BE2C (cell line): ENCODE results near the gene AGO1.
"Not testable (repeated sequence)": the region's sequence is repeated elsewhere in the genome, so short reads cannot be mapped to it uniquely, and the experiment has no call there.

Source experiments
- DNase-seq: peaks from one replicate; pipeline ENCODE4 v3.0.0-alpha.2; 2020
- H3K27me3 ChIP-seq: fragments of 250-450 bp; sonication (Bioruptor Pico); 2 replicates; pipeline ENCODE4 v1.5.1; 2020; ENCODE audit warnings: mild to moderate bottlenecking
- H3K36me3 ChIP-seq: fragments of 250-450 bp; sonication (Bioruptor Pico); 2 replicates; pipeline ENCODE4 v1.5.1; 2020; ENCODE audit warnings: mild to moderate bottlenecking
- H3K4me1 ChIP-seq: fragments of 250-450 bp; sonication (Bioruptor Pico); 2 replicates; pipeline ENCODE4 v1.5.1; 2020
- H3K4me3 ChIP-seq: 2 replicates; pipeline ENCODE4 v1.5.1; 2011; ENCODE audit warnings: low read depth, low read length
- H3K9me3 ChIP-seq: fragments of 250-450 bp; sonication (Bioruptor Pico); 2 replicates; pipeline ENCODE4 v1.5.1; 2020
- TF ChIP-seq, protein P1 (sequence below): IDR thresholded peaks from 2 replicates; pipeline ENCODE4 v1.5.1; 2012; ENCODE audit warnings: mild to moderate bottlenecking, low read depth, low read length

The AGO1 gene

GRCh38 chr1:35886577-35887431, 3.8 kb downstream of the AGO1 start:
- Histone ChIP-seq H3K9me3 (no peaks in the 10 kb centered on the region), H3K4me1 (0 out of 2 replicates have a peak, but pooled peaks cover 2% of the 10 kb centered on the region), H3K4me3 (no peak overlapping the region), H3K36me3 (no peaks in the 10 kb centered on the region), H3K27me3 (no peaks in the 10 kb centered on the region)
- TF ChIP-seq, protein P1, sequence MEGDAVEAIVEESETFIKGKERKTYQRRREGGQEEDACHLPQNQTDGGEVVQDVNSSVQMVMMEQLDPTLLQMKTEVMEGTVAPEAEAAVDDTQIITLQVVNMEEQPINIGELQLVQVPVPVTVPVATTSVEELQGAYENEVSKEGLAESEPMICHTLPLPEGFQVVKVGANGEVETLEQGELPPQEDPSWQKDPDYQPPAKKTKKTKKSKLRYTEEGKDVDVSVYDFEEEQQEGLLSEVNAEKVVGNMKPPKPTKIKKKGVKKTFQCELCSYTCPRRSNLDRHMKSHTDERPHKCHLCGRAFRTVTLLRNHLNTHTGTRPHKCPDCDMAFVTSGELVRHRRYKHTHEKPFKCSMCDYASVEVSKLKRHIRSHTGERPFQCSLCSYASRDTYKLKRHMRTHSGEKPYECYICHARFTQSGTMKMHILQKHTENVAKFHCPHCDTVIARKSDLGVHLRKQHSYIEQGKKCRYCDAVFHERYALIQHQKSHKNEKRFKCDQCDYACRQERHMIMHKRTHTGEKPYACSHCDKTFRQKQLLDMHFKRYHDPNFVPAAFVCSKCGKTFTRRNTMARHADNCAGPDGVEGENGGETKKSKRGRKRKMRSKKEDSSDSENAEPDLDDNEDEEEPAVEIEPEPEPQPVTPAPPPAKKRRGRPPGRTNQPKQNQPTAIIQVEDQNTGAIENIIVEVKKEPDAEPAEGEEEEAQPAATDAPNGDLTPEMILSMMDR, result no peak
- peak; percentile 11 for DNase-seq

DNA sequence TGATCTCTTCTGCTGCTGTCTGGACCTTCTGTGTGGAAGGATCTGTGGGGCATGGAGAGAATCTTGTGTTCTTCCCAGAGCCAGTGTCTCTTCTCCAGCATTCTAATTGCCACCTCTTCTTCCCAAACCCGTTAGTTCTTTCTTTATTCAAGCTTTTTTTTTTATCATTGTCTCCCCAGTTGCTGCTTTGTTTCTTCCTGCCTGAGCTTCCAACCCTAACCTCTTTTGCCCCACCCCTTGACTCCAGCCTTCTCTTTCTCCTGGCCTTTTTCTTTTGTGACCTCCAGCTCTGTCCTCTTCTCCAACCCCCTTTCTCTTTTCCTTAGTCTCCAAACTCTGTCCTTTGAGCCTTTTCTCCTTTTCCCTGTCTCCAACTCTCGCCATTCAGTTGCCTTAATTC, 4.5 kb downstream of the AGO1 start:
- Histone ChIP-seq H3K9me3 (no peaks in the 10 kb centered on the region), H3K4me1 (0 out of 2 replicates have a peak, but pooled peaks cover 2% of the 10 kb centered on the region), H3K36me3 (no peaks in the 10 kb centered on the region), H3K4me3 (no peak overlapping the region), H3K27me3 (no peaks in the 10 kb centered on the region)
- no peak for DNase-seq
- TF ChIP-seq, protein P1, result no peak

DNA sequence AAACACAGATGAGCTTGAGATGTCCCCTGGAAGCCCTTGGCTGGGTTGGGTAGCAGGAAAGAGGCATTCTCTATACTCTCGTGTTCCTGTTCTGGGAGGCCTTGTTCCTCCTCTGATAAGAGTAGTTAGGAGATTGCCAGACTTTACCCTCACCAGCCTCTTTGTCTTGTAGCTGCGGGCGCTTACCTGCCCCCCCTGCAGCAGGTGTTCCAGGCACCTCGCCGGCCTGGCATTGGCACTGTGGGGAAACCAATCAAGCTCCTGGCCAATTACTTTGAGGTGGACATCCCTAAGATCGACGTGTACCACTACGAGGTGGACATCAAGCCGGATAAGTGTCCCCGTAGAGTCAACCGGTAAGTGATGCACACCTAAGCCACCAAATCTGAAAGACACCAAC, 5.2 kb downstream of the AGO1 start:
- Histone ChIP-seq H3K4me1 (0 out of 2 replicates have a peak, but pooled peaks cover 2% of the 10 kb centered on the region), H3K4me3 (no peak overlapping the region), H3K9me3 (no peaks in the 10 kb centered on the region), H3K27me3 (no peaks in the 10 kb centered on the region), H3K36me3 (no peaks in the 10 kb centered on the region)
- TF ChIP-seq, protein P1, result no peak
- DNase-seq, result no peak

DNA sequence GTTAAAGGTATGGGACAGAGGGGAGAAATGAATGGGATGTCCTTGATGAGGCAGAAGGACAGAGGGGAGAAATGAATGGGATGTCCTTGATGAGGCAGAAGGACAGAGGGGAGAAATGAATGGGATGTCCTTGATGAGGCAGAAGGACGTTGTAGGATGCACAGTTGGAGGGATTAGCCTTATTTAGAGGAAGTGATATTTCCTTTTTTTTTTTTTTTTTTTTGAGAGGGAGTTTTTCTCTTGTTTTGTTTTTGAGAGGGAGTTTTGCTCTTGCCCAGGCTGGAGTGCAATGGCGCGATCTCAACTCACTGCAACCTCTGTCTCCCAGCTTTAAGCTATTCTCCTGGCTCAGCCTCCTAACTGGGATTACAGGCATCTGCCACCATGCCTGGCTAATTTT, 6.0 kb downstream of the AGO1 start:
- not testable (repeated sequence) for H3K4me3 ChIP-seq, H3K27me3 ChIP-seq, H3K36me3 ChIP-seq, DNase-seq, H3K4me1 ChIP-seq, H3K9me3 ChIP-seq

GRCh38 chr1:35893051-35893879, 10.3 kb downstream of the AGO1 start:
- no peaks in the 10 kb centered on the region for H3K9me3 ChIP-seq
- no peak for DNase-seq
- TF ChIP-seq, protein P1, result no peak
- no peaks in the 10 kb centered on the region; the same call in 1 of the 2 replicates for H3K36me3 ChIP-seq
- H3K27me3 ChIP-seq, result no peaks in the 10 kb centered on the region
- no peaks in the 10 kb centered on the region for H3K4me1 ChIP-seq
- no peak overlapping the region for H3K4me3 ChIP-seq

DNA sequence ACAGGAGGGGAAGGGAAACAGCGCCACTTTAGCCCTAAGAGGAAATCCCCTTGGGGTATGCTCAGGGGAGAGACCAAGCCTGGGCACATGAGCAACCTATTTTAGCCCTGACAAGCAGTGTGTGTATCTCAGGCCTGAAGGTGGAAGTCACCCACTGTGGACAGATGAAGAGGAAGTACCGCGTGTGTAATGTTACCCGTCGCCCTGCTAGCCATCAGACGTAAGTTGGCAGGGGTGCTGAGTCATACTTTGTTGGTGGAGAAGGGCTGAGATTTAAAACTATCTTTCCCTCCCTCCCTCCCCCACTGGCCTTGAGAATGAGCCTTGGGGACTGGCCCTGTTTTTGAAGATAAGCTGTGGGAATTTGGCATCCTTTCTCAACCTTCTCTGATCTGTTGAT, 11.2 kb downstream of the AGO1 start:
- no peak for DNase-seq
- H3K4me3 ChIP-seq, result no peak overlapping the region
- H3K36me3 ChIP-seq, result no peaks in the 10 kb centered on the region; the same call in 1 of the 2 replicates
- TF ChIP-seq, protein P1, result no peak
- no peaks in the 10 kb centered on the region for H3K4me1 ChIP-seq
- no peaks in the 10 kb centered on the region for H3K27me3 ChIP-seq
- H3K9me3 ChIP-seq, result no peaks in the 10 kb centered on the region
